Measurements from ENCODE around the gene DPM2.

The DPM2 gene

GRCh38 chr9:127927988-127928675 lies 9.5 kb downstream of the DPM2 start:
- no peak overlapping the region for H3K4me3 ChIP-seq (ENCODE audit: low read depth, low read length)
- TF ChIP-seq CTCF (IDR thresholded peaks at IDR 0.05; ENCODE audit: borderline replicate concordance, insufficient read depth, low read depth, low read length): no peak

GRCh38 chr9:127927201-127927987 lies 10.3 kb downstream of the DPM2 start:
- no peak for TF ChIP-seq CTCF (IDR thresholded peaks at IDR 0.05; ENCODE audit: borderline replicate concordance, insufficient read depth, low read depth, low read length)
- peak overlapping the region; percentile 37 for H3K4me3 ChIP-seq (ENCODE audit: low read depth, low read length)

DNA sequence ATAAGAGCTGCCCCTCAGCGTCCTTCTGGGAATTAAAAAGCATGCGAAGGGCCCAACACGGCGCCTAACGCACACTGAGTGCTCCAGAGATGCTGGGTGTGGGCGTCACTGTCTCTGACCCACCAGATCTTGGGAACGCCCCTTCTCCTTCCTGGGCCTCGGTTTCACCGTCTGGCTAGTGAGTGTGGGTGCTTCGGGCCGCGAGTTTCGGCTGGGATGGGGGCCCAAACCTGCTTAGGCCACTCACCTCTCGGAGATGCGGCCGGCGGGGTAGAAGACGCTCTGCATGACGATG lies 10.8 kb downstream of the DPM2 start:
- peak overlapping the region; percentile 37 for H3K4me3 ChIP-seq (ENCODE audit: low read depth, low read length)
- no peak for TF ChIP-seq CTCF (IDR thresholded peaks at IDR 0.05; ENCODE audit: borderline replicate concordance, insufficient read depth, low read depth, low read length)

DNA sequence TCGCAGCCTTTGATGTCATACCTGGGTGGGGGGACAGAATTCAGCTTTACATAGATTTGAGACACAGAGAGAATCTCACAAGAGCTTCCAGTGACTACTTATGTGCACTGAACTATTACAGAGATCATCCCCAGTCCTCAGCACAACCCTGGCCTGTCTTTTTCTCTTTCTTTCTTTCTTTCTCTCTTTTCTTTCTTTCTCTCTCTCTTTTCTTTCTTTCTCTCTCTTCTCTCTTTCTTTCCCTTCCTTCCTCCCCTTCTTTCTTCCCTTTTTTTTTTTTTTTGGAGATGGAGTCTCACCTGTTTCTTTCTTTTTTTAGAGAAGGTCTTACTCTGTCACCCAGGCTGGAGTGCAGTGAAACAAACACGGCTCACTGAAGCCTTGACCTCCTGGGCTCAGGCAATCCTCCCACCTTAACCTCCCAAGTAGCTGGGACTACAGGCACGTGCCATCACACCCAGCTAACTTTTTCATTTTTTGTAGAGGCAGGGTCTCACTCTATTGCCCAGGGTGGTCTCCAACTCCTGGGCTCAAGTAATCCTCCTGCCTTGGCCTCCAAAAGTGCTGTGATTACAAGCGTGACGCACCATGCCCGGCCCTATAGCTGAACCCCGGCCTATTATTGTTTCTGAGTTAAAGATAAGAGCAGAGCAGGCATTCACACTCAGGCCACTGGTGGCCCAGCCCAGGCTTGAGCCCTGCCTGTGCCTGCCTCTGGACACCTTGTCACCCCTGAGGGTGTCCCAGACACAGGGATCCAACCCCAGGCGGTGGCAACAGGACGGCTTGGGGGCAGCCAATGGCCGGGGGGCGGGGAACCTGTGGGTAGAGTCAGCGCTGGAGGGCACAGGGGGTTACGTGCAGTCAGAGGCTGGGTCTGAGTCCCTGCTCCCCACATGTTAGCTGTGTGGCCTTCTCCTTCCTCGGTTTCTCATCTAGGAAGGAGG lies 11.4 kb downstream of the DPM2 start:
- H3K4me3 ChIP-seq (ENCODE audit: low read depth, low read length): no peak overlapping the region
- TF ChIP-seq CTCF (IDR thresholded peaks at IDR 0.05; ENCODE audit: borderline replicate concordance, insufficient read depth, low read depth, low read length): no peak

DNA sequence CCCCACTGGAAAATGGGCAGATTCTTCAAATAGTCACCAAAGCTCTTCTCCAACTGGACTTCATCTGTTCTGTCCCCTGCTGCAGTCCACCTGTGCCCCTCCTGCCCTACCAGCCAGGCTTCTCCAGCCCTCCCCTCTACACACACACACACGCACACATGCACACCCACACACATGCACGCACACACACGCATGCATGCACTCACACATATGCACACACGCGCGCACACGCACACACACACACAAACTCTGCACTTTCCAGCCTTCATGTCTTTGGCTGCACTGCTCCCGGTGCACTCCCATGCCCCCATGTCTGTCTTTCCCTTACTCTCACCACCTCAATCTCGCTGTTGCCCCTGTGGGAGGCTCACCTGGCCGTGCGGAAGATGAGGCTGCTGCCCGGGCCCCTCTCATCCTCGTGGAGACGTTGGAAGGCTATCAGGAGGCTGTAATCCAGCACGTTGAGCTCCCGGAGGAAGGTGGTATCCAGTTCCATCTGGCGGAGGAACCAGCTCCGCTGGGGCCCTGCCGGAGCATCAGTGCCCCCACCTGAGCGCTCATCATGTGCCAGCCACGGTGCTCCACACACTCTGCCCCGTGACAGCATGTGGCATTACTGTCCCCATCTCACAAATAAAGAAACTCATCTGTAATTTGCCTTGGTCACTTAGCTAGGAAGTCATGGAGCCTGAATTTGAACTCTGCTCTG lies 12.8 kb downstream of the DPM2 start:
- H3K4me3 ChIP-seq (ENCODE audit: low read depth, low read length): no peak overlapping the region
- TF ChIP-seq CTCF (IDR thresholded peaks at IDR 0.05; ENCODE audit: borderline replicate concordance, insufficient read depth, low read depth, low read length): no peak

DNA sequence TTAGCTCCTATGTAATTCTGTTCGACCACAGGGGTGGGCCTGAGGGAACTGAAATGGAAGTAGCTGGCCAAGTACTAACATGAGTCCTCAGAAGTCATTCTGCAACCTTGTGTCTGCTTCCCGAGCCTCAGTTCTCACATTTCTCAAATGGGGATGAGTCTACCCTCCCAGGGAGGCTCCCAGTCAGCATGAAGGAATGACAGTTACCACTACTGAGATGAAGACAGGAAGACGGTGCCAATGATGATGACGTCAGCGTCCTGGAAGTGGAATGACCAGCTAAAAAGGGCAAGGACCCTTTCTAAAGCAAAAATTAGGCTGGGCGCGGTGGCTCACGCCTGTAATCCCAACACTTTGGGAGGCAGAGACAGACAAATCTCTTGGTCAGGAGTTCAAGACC lies 13.9 kb downstream of the DPM2 start:
- no peak overlapping the region for H3K4me3 ChIP-seq (ENCODE audit: low read depth, low read length)
- no peak for TF ChIP-seq CTCF (IDR thresholded peaks at IDR 0.05; ENCODE audit: borderline replicate concordance, insufficient read depth, low read depth, low read length)
